Astrocyte (in vitro differentiated cells and primary cell): ENCODE measurements around the gene DCC. TPM values are rescaled to one million over a fixed set of nuclear protein-coding genes. Genes with fewer than 3 reads are reported as not detected.

Source experiments
- DNase-seq: peaks from one replicate; pipeline ENCODE4 v3.0.0-alpha.2; 2010; ENCODE audit warnings: low read depth
- FAIRE-seq: peaks from 2 replicates; lab custom pipeline; 2011; peaks lifted over from hg19 to GRCh38; lab: Jason Lieb, UNC
- H2AFZ ChIP-seq: 2 replicates; pipeline ENCODE4 v1.6.0; 2012; ENCODE audit warnings: low read depth, low read length, inconsistent platforms
- H3K27ac ChIP-seq: 2 replicates; pipeline ENCODE4 v1.5.1; 2011; ENCODE audit warnings: low read depth, low read length, inconsistent platforms
- H3K27me3 ChIP-seq: 2 replicates; pipeline ENCODE4 v1.6.0; 2011; ENCODE audit warnings: low read length, inconsistent platforms; ENCODE audit not compliant: insufficient read depth
- H3K36me3 ChIP-seq: 2 replicates; pipeline ENCODE4 v1.5.1; 2011; ENCODE audit warnings: low read length, inconsistent platforms; ENCODE audit not compliant: insufficient read depth
- H3K4me1 ChIP-seq: 2 replicates; pipeline ENCODE4 v1.5.1; 2011; ENCODE audit warnings: low read length, inconsistent platforms; ENCODE audit not compliant: insufficient read depth
- H3K4me2 ChIP-seq: 2 replicates; pipeline ENCODE4 v1.6.0; 2012; ENCODE audit warnings: low read length, inconsistent platforms
- H3K4me3 ChIP-seq: 2 replicates; pipeline ENCODE4 v1.5.1; 2011; ENCODE audit warnings: low read depth, mild to moderate bottlenecking, low read length, inconsistent platforms; ENCODE audit not compliant: insufficient read depth
- H3K79me2 ChIP-seq: 2 replicates; pipeline ENCODE4 v1.6.0; 2012; ENCODE audit warnings: mild to moderate bottlenecking, low read length, inconsistent platforms; ENCODE audit not compliant: insufficient read depth
- H3K9ac ChIP-seq: 2 replicates; pipeline ENCODE4 v1.6.0; 2012; ENCODE audit warnings: mild to moderate bottlenecking, low read length, inconsistent platforms
- H3K9me3 ChIP-seq: 2 replicates; pipeline ENCODE4 v1.5.1; 2012; ENCODE audit warnings: low read depth, mild to moderate bottlenecking, low read length, inconsistent platforms; ENCODE audit not compliant: insufficient read depth
- H4K20me1 ChIP-seq: 2 replicates; pipeline ENCODE4 v1.6.0; 2012; ENCODE audit warnings: low read length, inconsistent platforms; ENCODE audit not compliant: insufficient read depth
- H3K27ac Mint-ChIP-seq: one replicate; pipeline ENCODE4 v1.8.0; 2021; ENCODE audit warnings: mild to moderate bottlenecking, mixed read lengths; ENCODE audit not compliant: unreplicated experiment
- H3K27me3 Mint-ChIP-seq: one replicate; pipeline ENCODE4 v1.8.0; 2021; ENCODE audit warnings: low read depth, mixed read lengths; ENCODE audit not compliant: unreplicated experiment
- H3K36me3 Mint-ChIP-seq: one replicate; pipeline ENCODE4 v1.8.0; 2021; ENCODE audit warnings: low read depth, mixed read lengths; ENCODE audit not compliant: unreplicated experiment
- H3K4me1 Mint-ChIP-seq: one replicate; pipeline ENCODE4 v1.8.0; 2021; ENCODE audit warnings: low read depth, mixed read lengths; ENCODE audit not compliant: unreplicated experiment
- H3K4me3 Mint-ChIP-seq: one replicate; pipeline ENCODE4 v1.8.0; 2021; ENCODE audit warnings: mild to moderate bottlenecking, moderate library complexity, mixed read lengths; ENCODE audit not compliant: unreplicated experiment
- H3K9me3 Mint-ChIP-seq: one replicate; pipeline ENCODE4 v1.8.0; 2021; ENCODE audit warnings: mild to moderate bottlenecking, mixed read lengths; ENCODE audit not compliant: unreplicated experiment
- EZH2 ChIP-seq: IDR thresholded peaks from 2 replicates; pipeline ENCODE4 v1.6.1; 2012; ENCODE audit warnings: mild to moderate bottlenecking, low read length, inconsistent platforms; ENCODE audit not compliant: insufficient read depth
- total RNA-seq: library from RNA; stranded (reverse); gene quantifications from 2 replicates; pipeline ENCODE4 v1.2.1, GENCODE V29; 2021
- TF ChIP-seq, protein P1 (sequence below): IDR thresholded peaks from 2 replicates; pipeline ENCODE4 v1.5.1; 2011; ENCODE audit warnings: low read depth, mild to moderate bottlenecking, inconsistent platforms, low read length, moderate library complexity; ENCODE audit not compliant: insufficient read depth

Gene DCC
- total RNA-seq, 1 donor from 2014 or later: 2.6 TPM

DNA sequence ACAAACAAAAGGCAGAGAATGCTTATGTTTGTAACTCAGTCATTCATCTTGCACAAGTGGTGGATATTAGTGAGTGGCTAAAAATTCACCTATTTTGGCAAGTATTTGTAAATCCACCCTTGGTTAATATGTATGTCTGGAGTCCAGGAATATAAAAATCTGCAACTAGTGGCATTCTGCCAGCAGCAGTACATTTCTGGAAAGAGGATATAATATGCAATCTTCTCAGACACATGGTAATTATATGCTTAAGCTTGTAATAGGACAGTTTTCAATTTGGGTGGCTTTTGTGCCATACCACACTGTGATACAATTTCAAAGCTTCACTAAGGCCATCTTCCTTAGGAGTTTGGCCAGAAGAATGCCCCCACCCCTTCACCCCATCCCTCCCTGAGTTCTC is 1191.2 kb downstream of the DCC start:
- Histone ChIP-seq H3K9me3 (no peaks in the 10 kb centered on the region), H3K27me3 (no peaks in the 10 kb centered on the region), H3K9ac (no peak overlapping the region), H3K4me1 (no peaks in the 10 kb centered on the region), H3K79me2 (no peaks in the 10 kb centered on the region), H3K4me3 (no peak overlapping the region), H3K4me2 (no peak overlapping the region), H3K27ac (no peak overlapping the region), H3K36me3 (no peaks in the 10 kb centered on the region), H2AFZ (no peak overlapping the region), H4K20me1 (no peaks in the 10 kb centered on the region)
- TF ChIP-seq EZH2: no peak
- TF ChIP-seq, protein P1, sequence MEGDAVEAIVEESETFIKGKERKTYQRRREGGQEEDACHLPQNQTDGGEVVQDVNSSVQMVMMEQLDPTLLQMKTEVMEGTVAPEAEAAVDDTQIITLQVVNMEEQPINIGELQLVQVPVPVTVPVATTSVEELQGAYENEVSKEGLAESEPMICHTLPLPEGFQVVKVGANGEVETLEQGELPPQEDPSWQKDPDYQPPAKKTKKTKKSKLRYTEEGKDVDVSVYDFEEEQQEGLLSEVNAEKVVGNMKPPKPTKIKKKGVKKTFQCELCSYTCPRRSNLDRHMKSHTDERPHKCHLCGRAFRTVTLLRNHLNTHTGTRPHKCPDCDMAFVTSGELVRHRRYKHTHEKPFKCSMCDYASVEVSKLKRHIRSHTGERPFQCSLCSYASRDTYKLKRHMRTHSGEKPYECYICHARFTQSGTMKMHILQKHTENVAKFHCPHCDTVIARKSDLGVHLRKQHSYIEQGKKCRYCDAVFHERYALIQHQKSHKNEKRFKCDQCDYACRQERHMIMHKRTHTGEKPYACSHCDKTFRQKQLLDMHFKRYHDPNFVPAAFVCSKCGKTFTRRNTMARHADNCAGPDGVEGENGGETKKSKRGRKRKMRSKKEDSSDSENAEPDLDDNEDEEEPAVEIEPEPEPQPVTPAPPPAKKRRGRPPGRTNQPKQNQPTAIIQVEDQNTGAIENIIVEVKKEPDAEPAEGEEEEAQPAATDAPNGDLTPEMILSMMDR: no peak
- H3K4me3 Mint-ChIP-seq: no peak overlapping the region
- no peak overlapping the region for H3K27ac Mint-ChIP-seq
- H3K4me1 Mint-ChIP-seq: peaks cover 6% of the 10 kb centered on the region
- no peaks in the 10 kb centered on the region for H3K27me3 Mint-ChIP-seq
- DNase-seq (no peak), FAIRE-seq (no peak)
- H3K36me3 Mint-ChIP-seq: no peaks in the 10 kb centered on the region
- no peaks in the 10 kb centered on the region for H3K9me3 Mint-ChIP-seq

DNA sequence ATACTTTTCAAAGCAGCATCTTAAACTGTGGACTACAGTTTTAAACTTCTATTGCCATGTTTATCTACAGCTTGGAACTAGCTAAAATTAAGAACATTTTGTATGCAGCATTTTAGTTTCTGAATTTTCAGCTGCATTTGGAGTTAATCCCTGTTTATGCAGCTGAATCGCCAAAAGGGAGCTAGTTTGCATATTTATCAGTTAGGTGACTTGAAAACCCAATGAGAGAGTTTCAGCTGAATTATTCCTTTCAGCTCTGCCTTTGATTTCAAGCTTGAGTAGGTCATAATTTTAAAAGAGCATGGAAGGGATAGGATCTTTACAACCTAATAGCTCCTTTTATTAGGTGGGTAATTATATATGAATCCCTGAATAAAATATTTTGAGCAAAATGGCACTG is 1191.9 kb downstream of the DCC start:
- DNase-seq: no peak
- Histone ChIP-seq H3K4me2 (no peak overlapping the region), H3K4me3 (no peak overlapping the region), H3K4me1 (no peaks in the 10 kb centered on the region), H3K27me3 (no peaks in the 10 kb centered on the region), H3K9me3 (no peaks in the 10 kb centered on the region), H3K9ac (no peak overlapping the region), H3K27ac (no peak overlapping the region), H3K36me3 (no peaks in the 10 kb centered on the region), H3K79me2 (no peaks in the 10 kb centered on the region), H2AFZ (no peak overlapping the region), H4K20me1 (no peaks in the 10 kb centered on the region)
- no peak overlapping the region for H3K27ac Mint-ChIP-seq
- no peak overlapping the region for H3K4me3 Mint-ChIP-seq
- H3K36me3 Mint-ChIP-seq: no peaks in the 10 kb centered on the region
- TF ChIP-seq, protein P1: no peak
- TF ChIP-seq EZH2: no peak
- FAIRE-seq: no peak
- peaks cover 6% of the 10 kb centered on the region for H3K4me1 Mint-ChIP-seq
- H3K9me3 Mint-ChIP-seq: no peaks in the 10 kb centered on the region
- no peaks in the 10 kb centered on the region for H3K27me3 Mint-ChIP-seq

DNA sequence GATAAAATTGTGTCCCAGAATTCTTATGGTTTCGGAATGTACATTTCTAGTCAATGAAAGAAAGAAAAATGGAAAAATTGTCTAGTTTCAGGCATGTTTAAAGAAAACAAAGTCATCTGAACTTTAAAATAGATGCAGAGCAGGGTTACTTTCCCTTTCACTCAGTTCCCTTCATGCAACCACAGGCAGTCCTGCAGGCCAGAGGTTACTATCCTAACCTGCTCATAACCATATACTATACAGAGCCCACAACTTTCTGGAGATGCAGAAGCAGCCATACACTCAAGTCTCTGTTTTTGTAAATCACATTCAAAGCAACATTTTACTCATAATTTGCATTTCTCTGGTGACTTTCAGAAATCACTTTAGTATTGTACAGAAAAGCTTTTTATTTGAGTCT is 1194.2 kb downstream of the DCC start:
- Mint-ChIP-seq H3K36me3 (no peaks in the 10 kb centered on the region), H3K27ac (no peak overlapping the region), H3K4me3 (no peak overlapping the region), H3K27me3 (no peaks in the 10 kb centered on the region), H3K9me3 (no peaks in the 10 kb centered on the region), H3K4me1 (peaks cover 4% of the 10 kb centered on the region)
- Histone ChIP-seq H3K4me3 (no peak overlapping the region), H3K9me3 (no peaks in the 10 kb centered on the region), H3K36me3 (no peaks in the 10 kb centered on the region), H3K79me2 (no peaks in the 10 kb centered on the region), H2AFZ (no peak overlapping the region), H3K4me2 (no peak overlapping the region), H3K27me3 (no peaks in the 10 kb centered on the region), H4K20me1 (no peaks in the 10 kb centered on the region), H3K9ac (no peak overlapping the region), H3K27ac (no peak overlapping the region), H3K4me1 (no peaks in the 10 kb centered on the region)
- DNase-seq (no peak), FAIRE-seq (no peak)
- TF ChIP-seq, protein P1: no peak
- TF ChIP-seq EZH2: no peak
